HG03439 (cell line): Measurements from ENCODE around the gene NPW.
"Not testable (repeated sequence)": the region's sequence is repeated elsewhere in the genome, so short reads cannot be mapped to it uniquely, and the experiment has no call there.

Experiments
- ATAC-seq: cut with Tn5 transposase; IDR thresholded peaks from one replicate; pipeline ENCODE4 v1.9.1; 2021; ENCODE audit warnings: mild to moderate bottlenecking, moderate library complexity; ENCODE audit not compliant: unreplicated experiment

NPW gene

GRCh38 chr16:2019921-2020831 lies 591 bp downstream of the NPW start:
- ATAC-seq = no peak

GRCh38 chr16:2022723-2023091 lies 3.1 kb downstream of the NPW start:
- peak; percentile 14 for ATAC-seq

- ATAC-seq = peak; percentile 65
These were observed 3.8 kb downstream of the NPW start for GRCh38 chr16:2023092-2024031.

DNA sequence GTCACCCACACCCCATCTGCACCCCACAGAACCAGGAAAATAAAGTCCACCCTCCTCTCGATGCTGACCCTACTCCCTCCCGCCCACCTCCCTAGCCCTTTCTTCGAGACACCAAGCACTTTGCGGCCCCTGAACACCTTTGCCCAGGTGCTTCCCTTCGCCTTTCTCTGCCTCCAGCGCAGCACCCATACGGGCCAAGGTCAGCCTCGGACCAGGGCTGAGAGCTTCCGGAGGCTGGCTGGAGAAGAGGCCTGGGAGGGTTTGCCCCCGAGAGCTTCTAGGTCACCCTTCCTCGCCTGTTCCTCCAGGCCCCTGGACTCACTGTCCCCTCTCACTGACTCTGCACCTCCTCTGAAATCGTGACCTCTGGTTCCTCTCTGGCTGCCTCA lies 4.4 kb downstream of the NPW start:
- ATAC-seq = no peak

DNA sequence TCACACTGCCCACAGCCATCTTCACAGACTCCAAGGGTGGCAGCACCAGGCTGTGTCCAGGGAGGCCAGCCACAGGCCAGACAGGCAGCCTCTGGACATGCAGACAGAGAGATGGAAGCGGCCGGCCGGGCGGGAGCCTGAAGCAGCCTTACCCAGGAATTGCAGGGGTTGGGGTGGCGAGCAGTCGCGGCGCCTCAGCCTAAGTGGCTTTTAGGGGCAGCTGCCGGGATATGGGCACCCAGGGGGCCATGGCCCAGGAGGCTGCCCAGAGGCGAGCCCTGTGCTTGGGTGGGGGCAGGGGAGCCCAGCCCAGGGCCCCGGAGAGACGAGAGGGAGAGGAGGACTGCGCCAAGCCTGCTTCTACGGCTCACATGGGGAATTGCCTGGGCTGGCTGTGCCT lies 5.7 kb downstream of the NPW start:
- ATAC-seq = no peak

DNA sequence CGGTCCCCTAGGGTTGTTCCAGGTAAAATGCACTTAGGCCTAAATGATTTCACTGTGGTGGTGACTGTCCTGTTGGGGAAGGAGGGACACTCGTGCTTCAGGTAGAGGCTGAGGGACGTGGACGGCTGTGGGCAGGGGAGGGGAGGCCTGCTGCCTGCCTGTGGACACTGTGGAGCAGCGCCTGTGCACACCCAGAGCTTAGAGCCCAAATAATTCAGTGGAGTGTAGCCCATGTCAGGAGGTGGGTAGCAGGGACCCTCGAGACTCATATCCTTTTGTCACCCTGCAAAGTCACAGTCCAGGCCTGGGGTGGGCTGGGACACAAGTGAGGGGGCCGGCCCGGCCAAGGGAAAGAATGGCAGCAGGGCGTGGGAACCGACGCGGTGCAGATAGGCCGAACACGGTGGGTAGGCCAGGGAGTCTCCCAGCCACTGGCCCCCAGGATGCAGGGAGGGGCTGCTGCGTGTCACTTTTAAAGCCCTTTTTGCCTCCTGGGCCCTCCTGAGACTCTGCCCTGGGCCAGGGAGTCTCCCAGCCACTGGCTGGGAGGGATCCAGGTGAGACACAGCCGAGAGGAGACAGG lies 6.4 kb downstream of the NPW start:
- ATAC-seq = no peak

DNA sequence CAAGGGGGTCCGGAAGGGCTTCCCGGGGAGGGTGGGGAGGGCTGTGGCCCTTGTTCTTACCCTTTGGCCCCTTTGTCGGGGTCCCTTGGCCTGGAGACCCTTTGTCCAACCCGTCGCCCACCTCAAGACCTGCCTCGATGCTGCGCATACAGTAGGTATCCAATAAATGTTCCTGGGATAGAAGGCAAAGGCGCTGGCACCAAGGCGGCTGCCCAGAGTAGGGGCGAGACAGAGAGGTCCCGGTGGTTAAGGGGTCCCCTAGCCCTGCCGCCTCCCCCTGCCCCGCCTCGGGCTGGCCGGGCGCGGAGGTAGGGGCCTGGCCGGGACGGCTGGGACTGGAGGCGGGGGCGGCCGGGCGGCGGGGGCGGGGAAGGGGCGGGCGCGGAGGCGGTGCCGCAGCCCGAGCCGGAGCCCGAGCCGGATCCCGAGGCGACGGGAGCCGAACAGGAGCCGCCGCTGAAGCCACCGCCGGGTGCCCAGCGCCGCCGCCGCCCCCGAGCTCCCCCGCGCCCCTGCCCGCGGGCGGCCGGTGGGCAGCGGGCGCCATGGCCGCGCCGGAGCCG lies 7.0 kb downstream of the NPW start, which contains the start of gene NHERF2:
Gene NHERF2 (plus strand): TSS at position 442 of the 563 bp plus-strand sequence. CDS start 104 bp downstream, at position 546.
- no peak for ATAC-seq

DNA sequence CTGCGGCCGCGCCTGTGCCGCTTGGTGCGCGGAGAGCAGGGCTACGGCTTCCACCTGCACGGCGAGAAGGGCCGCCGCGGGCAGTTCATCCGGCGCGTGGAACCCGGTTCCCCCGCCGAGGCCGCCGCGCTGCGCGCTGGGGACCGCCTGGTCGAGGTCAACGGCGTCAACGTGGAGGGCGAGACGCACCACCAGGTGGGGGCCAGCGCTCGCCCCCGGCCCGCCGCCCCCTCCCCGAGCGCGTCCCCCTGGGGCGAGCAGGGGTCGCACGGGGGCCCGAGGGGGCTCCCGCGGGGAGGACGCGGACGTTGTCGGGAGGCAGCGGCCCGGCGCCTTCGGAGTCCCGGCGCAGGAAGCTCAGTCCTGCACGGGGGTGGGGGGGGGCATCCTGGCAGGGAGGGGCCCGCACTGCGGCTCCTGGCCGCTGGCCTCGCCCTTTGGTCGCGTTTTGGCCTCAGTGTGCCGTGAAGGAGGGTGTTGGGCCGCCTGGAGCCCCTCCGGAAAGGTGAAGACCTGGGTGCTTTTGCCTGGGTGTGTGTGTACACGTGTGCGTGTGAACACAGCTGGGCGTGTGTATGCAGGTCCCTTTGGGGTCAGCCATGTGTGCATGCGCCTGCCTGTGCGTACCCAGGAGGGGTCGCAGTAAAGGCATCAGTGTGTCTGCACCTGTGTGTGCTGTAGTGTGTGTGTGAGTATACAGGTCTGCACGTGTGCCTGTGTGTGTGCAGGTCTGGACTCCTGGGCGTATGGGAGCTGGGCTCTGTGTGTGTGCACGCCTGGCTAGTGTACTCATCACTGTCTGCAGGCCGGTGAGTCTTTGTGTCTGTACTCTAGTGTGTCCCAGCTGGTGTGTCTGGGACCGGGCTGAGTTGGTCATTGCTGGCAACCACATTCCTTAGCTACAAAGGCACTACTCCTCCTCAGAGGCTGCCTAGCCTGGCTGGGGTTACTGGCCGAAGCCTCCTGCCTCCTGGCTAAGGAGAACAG lies 7.7 kb downstream of the NPW start:
- ATAC-seq = no peak

- ATAC-seq = no peak
These were observed 8.6 kb downstream of the NPW start for GRCh38 chr16:2028146-2028545.

- no peak for ATAC-seq
These were observed 9.1 kb downstream of the NPW start for GRCh38 chr16:2028620-2029220.

GRCh38 chr16:2029350-2029749 lies 9.8 kb downstream of the NPW start:
- ATAC-seq = no peak

- ATAC-seq = no peak
These were observed 10.5 kb downstream of the NPW start for GRCh38 chr16:2030036-2030435.

- ATAC-seq = no peak
These were observed 11.5 kb downstream of the NPW start for GRCh38 chr16:2031081-2031577.

DNA sequence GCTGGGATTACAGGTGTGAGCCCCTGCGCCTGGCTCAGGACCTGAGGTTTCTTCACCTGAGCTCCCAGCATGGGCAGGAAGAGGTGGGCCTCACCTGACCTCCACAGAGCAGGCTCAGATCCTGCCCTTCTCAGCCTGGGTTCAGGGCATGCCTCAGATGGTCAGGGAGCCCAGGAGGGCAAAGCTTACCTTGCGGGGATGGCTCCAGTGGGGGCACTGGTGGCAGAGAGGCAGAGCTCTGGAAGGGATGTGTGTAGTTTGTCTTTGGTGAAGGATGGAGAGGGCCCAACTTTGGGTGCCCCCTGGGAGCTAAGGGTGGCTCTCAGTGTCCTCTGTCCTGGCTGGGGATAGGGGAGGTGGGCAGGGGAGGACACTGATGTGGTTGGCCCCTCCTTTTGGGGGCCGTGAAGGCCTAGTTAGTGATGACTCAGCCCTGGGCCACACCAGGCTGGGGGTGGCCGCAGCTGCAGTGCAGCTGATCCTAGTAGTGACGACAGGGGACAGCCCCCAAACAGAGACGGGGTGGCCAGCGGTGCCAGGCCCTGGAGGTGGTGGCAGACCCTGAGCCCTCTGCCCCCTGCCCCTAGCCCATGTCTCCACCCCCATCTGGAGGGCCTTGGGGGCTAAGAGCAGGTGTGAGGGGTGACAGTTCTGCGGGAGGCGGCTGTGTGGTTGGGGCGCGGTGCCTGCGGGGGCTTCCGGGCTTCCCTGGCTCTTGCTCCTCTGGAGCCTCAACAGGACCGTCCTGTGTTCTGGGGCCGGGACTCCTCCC lies 12.9 kb downstream of the NPW start:
- no peak for ATAC-seq

DNA sequence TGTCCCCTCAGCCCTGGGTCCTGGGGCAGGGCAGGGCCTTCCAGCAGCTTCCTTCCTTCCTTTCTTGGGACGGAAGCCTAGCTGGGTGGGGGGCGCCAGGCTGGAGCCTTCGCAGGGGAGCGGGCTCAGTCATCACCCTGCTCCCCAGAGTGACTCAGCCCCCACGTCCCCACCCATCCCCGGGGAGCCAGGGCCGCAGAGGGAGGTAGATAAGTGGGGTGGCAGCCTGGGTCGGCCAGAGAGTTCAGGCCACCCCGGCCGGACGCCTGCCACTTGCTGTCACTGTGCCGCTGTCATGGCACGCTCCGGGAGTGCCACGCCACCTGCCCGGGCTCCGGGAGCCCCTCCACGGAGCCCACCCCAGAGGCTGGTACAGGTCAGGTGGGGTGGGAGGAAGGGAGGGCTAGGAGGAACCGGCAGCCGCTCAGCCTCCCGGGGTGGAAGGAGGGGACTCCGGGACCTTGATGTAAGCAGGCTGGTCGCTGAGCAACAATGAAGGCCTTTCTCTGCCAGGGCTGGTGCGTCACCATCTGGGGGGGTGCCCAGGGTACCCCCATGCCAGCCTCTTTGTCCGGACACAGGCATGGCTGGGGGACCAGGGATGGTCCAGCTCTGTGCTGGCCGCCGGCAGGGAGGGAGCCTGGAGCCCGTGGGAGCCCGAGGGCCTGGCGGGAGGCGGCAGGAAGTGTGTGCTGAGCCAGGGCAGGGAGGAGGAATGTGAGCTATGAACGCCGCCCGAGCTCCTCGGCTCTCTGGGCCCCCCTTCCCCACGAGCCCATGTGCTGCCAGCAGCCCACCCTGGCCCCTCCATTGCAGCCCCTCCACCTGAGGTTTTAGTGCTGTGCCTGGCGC lies 13.7 kb downstream of the NPW start:
- ATAC-seq = no peak

GRCh38 chr16:2033909-2034695 lies 14.5 kb downstream of the NPW start:
- not testable (repeated sequence) for ATAC-seq
